Stimulated activated CD4-positive, alpha-beta T cell treated with anti-CD3 and anti-CD28 coated beads, Interleukin-15, amount 100 ng/mL, for 1 hour (primary cell): Measurements from ENCODE around the gene PSMB7.

Experiments
- DNase-seq, 2 donors: peaks; one replicate each; pipeline ENCODE4 v3.0.0-alpha.2; 2020; ENCODE audit warnings: low read depth in 1 of 2, low spot score in 1 of 2

Gene PSMB7

GRCh38 chr9:124415102-124415851 is at the start of gene PSMB7:
Gene PSMB7 (minus strand): TSS chr9:124415442. CDS start chr9:124415425, 17 bp downstream.
- DNase-seq: peak; percentile 93 to 96

- DNase-seq: no peak
These were observed 47.5 kb upstream of the PSMB7 start for GRCh38 chr9:124462739-124463138.

- DNase-seq: no peak
These were observed 43.2 kb upstream of the PSMB7 start for GRCh38 chr9:124458441-124458840.

GRCh38 chr9:124457887-124458431 is 42.7 kb upstream of the PSMB7 start:
- DNase-seq: no peak

DNA sequence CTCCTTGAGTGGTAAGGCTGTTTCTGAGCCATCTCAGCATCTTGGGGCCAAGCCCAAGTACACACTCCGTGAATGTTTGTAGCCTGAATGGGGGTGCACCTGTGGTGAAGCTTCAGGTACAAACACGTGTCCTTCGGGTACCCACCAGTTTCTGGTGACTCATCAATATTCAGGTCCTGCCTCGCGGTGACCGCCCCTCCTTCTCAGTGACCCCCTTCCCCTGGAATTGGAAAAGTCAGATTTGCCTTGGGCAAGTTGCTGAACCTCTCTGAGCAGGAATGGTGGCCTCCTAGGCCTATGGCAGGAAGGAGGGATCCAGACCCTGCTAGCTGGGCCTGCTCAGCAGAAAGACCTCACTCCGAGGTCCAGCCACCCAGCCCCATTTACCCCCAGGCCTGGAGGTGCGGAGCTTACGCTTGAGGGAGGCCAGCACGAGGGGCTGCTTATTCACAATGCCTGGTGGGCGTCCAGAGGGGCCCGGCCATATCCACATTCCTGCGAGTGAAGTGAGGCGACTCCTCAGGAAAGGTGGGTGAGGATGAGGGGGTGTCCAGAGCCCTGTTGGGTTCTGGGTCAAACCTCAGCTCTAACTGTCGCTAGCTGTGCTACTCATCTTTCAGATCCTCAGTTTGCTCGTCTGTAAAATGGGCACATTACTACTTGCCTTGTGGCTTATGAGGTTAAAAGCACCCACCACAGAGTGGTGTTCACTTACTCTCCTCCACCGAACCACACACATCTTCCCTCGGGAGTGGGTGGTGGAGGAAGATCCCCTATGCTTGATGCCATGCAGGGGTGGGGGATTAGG is 42.0 kb upstream of the PSMB7 start:
- no peak for DNase-seq

DNA sequence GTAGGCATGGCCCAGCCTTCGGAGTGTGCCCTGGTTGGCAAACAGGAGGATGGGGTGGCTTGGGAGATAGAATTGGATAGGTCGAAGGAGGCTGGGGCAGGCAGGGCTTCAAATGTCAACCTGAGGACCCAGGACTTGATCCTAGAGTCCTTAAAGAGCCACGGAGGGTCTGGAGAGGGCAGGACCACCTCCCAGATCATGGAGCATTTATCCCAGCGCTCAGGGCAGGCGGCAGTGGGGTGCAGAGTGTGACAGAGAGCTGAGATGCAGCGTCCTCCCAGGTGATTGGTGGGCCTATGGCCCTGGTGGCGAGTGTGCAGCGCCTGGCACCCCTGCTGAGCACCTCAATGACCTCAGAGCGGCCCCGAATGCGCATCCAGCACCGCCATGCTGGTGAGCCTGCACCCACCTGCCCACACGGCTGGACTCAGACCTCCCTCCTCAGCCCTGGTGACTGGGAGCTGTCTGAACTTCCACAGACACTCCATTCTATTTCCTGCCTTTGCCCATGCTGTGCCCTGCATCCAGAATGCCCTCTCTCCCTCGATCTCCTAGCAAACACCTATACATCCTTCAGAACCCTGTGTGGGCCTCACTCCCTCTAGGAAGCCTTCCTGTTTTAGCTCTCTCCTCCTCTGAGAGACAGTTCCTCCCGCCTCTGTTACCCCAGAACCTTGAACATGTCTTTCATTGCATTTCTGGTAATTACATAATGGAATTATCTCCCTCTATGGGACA is 41.3 kb upstream of the PSMB7 start:
- DNase-seq: no peak

GRCh38 chr9:124455820-124456219 is 40.6 kb upstream of the PSMB7 start:
- DNase-seq: no peak

- DNase-seq: no peak
These were observed 39.7 kb upstream of the PSMB7 start for GRCh38 chr9:124454791-124455443.

GRCh38 chr9:124454296-124454695 is 39.1 kb upstream of the PSMB7 start:
- DNase-seq: no peak

DNA sequence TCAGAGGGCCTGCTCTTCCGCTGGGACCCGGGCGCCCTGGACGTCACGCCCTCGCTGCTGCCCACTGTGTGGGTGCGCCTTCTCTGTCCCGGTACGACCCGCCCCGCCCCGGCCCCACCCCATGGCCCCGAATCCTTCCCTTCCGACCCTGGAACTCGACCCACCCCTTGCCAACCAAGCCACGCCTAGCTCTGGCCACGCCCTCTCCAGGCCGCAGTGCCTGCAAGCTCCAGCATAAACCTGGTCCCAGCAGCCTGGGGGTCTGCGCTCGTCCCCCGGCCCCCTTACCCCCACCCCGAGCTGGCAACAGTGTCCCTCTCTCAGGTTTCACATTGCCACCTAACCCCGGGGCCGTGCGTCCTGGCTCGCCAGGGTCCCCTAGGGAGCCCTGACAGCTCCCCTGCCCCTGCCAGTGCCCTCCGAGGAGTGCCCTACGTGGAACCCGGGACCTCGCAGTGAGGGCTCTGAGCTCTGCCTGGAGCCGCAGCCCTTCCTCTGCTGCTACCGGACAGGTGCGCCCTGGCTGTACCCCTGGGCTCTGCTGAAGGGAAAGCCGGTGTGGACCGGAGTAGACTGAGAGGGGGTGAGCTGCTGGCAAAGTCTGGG is 38.4 kb upstream of the PSMB7 start:
- DNase-seq: no peak

DNA sequence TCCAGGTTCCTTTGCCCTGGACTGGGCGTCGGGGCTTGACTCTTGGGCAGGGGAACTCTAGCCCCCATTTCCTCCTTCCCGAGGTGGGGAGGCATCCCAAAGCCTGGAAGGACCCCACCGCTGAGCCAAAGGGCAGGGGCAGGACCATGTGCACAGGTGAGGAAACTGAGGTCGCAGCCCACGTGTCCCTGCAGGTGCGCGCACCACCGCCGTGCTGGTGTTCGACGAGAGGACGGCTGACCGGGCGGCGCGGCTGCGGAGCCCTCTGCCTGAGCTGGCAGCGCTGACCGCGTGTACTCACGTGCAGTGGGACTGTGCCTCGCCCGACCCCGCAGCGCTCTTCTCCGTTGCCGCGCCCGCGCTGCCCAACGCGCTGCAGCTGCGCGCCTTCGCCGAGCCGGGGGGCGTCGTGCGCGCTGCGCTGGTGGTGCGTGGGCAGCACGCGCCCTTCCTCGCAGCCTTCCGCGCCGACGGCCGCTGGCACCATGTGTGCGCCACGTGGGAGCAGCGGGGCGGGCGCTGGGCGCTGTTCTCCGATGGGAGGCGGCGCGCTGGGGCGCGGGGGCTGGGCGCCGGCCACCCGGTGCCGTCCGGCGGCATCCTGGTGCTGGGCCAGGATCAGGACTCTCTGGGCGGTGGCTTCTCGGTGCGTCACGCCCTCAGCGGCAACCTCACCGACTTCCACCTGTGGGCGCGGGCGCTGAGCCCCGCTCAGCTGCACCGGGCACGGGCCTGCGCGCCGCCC is 37.8 kb upstream of the PSMB7 start:
- DNase-seq: no peak

DNA sequence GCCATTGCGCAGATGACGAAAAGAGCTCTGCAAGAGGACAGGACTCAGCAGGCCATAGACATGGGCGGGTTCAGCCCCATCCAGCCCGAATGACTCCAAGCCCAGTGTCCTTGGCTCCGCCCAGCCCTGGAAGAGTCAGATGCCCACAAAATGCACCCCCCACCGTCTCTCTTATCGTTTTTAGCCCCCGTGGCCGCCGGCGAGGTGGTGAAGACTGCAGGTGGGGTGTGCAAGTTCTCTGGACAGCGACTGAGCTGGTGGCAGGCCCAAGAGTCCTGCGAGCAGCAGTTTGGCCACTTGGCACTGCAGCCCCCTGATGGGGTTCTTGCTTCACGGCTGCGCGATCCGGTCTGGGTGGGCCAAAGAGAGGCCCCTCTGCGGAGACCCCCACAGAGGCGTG is 37.1 kb upstream of the PSMB7 start:
- no peak for DNase-seq

DNA sequence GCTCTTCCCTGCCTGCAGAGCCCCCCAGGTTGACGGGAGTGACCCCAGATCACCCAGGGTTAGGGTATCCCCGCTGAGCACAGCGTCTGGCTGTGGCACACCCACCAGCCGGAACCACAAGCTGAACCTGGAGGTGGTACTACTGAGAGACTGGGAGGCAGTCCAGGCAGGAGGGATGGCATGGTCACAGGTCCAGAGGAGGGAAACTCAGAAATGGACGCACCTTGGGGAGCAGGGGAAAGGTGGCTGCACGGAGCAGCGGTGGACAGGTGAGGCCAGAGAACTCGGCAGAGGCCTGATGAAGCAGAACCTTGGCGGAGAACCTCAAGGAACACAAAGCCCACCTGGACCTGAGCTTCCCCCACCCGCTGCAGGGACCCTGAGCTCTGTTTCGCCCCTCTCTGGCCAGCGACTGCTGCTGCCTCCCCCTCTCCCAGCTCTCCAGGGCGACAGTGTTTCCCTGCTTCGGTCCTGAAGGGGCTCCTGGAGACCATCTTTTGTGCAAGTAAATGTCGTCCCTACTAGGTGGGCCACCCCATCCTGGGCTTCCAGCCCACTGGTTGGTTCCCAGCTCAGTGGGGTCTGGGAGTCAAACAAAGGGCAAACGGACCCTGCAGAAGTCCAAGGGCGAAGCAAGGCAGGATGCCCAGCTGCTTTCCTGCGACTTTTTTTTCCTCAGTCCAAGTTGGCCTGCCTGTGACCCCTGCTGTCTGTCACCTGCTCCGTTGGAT is 35.9 kb upstream of the PSMB7 start:
- no peak for DNase-seq

DNA sequence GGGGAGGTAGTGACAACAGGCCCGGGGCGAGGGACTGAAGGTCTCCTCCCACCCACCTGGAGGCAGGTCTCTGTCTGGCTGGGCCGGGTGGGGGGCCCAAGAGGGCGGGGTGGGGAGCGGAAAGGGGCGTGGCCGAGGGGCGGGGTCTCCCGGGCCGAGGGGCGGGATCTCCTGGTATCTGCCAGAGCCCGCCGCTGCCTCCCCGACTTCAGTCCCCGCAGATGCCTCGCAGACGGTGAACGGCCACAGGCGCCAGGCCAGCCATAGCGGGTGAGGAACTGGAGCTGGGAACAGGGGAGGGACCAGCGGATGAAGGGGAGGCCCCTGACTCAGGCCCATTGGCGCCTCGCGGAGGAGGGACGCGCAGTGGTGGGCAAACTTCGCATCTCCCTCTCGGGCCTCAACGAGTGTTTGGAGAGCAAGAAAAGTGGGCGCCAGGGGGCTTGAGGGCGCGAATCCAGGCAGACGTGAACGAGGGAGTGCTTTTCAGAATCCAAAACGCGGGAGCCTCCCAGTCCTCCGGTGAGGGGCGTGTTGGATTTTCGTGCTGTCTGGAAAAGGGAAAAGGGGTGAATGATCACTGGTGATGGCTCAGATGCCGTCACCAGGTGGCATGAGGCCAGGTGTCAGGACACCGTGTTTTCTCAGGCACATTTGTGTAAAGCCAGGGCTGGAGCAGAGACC is 35.1 kb upstream of the PSMB7 start, which contains the start of gene ADGRD2:
ADGRD2 (plus strand) TSS at position 211 of the 684 bp plus-strand sequence. CDS start 1,216 bp downstream, outside the sequence.
- DNase-seq: no peak

- no peak for DNase-seq
These were observed 34.3 kb upstream of the PSMB7 start for GRCh38 chr9:124449381-124450151.

DNA sequence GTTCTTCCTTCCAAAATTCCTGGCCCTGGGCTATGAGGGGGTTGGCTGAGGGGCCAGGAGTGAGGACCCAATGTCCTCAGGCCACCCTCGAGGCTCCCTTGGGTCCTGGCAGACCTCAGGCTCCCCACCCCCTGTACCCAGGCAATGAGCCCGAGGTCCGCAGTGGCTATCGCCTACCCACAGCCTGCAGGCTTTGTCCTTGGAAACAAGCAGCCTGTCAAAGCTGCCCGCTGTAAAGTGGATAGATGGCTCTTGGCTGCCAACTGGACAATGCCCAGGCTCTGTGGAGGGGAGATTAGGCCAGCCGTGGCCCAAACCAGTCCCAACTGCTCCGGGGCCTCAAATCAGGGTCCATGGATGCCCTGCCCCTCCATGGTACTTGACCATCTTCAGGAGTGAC is 32.8 kb upstream of the PSMB7 start:
- DNase-seq: no peak

DNA sequence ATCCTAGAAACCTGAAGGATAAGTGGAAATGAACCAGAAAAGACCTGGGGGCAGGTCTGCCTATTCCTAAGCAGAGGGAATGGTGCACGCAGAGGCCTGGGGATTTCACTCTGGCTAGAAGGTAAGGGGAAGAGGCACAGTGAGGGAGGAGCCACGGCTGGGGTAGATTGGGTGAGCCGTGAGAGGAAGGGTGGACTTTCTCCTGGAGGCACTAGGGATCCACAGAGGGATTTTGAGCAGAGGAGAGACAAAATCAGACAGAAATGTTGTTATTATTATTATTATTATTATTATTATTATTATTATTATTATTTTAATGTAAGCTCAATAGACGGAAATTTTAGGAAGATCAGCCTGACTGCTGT is 32.0 kb upstream of the PSMB7 start:
- DNase-seq: no peak

- DNase-seq: no peak
These were observed 28.9 kb upstream of the PSMB7 start for GRCh38 chr9:124444166-124444565.
